HepG2 (cell line): ENCODE measurements around the gene SLC7A6OS. TPM values are rescaled to one million over a fixed set of nuclear protein-coding genes. Genes with fewer than 3 reads are reported as not detected.

ENCODE experiments used
- ARNTL ChIP-seq: sonication (generic); formaldehyde crosslinking; IDR thresholded peaks from 2 replicates; pipeline ENCODE4 v1.4.0; 2020; ENCODE audit warnings: mild to moderate bottlenecking, missing genetic modification reagents
- ATF7-NPFF ChIP-seq: sonication (generic); formaldehyde crosslinking; IDR thresholded peaks from 2 replicates; pipeline ENCODE4 v1.8.1; 2023; ENCODE audit warnings: mild to moderate bottlenecking, low read depth, missing genetic modification reagents, moderate library complexity
- BRD4 ChIP-seq: sonication (generic); formaldehyde crosslinking; IDR thresholded peaks from 2 replicates; pipeline ENCODE4 v1.4.0; 2020; ENCODE audit warnings: missing genetic modification reagents
- CBX5 ChIP-seq: sonication (generic); formaldehyde crosslinking; IDR thresholded peaks from 2 replicates; pipeline ENCODE4 v1.4.0; 2020; ENCODE audit warnings: missing genetic modification reagents, borderline replicate concordance
- DZIP1 ChIP-seq: sonication (generic); formaldehyde crosslinking; IDR thresholded peaks from 2 replicates; pipeline ENCODE4 v1.5.0; 2020; ENCODE audit warnings: mild to moderate bottlenecking, missing genetic modification reagents
- GTF3A ChIP-seq: sonication (generic); formaldehyde crosslinking; conservative IDR thresholded peaks from 2 replicates; pipeline ENCODE4 v1.4.0; 2020; ENCODE audit warnings: mild to moderate bottlenecking, missing genetic modification reagents
- MATR3 ChIP-seq: sonication (generic); formaldehyde crosslinking; IDR thresholded peaks from 2 replicates; pipeline ENCODE4 v1.4.0; 2020; ENCODE audit warnings: missing genetic modification reagents
- MXD4 ChIP-seq: IDR thresholded peaks from 2 replicates; pipeline ENCODE4 v1.6.1; 2016; ENCODE audit warnings: mild to moderate bottlenecking, missing biosample characterization, missing genetic modification reagents
- NCOA5 ChIP-seq: sonication (generic); formaldehyde crosslinking; IDR thresholded peaks from 2 replicates; pipeline ENCODE4 v1.4.0; 2020; ENCODE audit warnings: missing genetic modification reagents
- SAFB2 ChIP-seq: sonication (generic); formaldehyde crosslinking; IDR thresholded peaks from 2 replicates; pipeline ENCODE4 v1.5.1; 2020; ENCODE audit warnings: missing genetic modification reagents, low read depth, mild to moderate bottlenecking, borderline replicate concordance
- SNAI1 ChIP-seq: sonication (generic); formaldehyde crosslinking; IDR thresholded peaks from 2 replicates; pipeline ENCODE4 v1.5.0; 2020; ENCODE audit warnings: mild to moderate bottlenecking, missing genetic modification reagents, borderline replicate concordance
- ZNF318 ChIP-seq: sonication (generic); formaldehyde crosslinking; IDR thresholded peaks from 2 replicates; pipeline ENCODE4 v1.4.0; 2020; ENCODE audit warnings: mild to moderate bottlenecking, missing genetic modification reagents
- ZNF614 ChIP-seq: IDR thresholded peaks from 2 replicates; pipeline ENCODE4 v1.6.1; 2018; ENCODE audit warnings: missing biosample characterization, missing genetic modification reagents, inconsistent platforms, borderline replicate concordance
- ZNF672 ChIP-seq: sonication (generic); formaldehyde crosslinking; IDR thresholded peaks from 2 replicates; pipeline ENCODE4 v1.8.1; 2022; ENCODE audit warnings: missing genetic modification reagents
- ZNF773 ChIP-seq: sonication (generic); formaldehyde crosslinking; IDR thresholded peaks from 2 replicates; pipeline ENCODE4 v1.4.0; 2020; ENCODE audit warnings: missing genetic modification reagents, borderline replicate concordance
- polyA plus RNA-seq, 8 experiments: library from polyadenylated mRNA; depleted of rRNA in 3 of 8; stranded (reverse) in 7 of 8; unstranded in 1 of 8; fragments of >200 nt; fragmentation: Illumina TruSeq in 4 of 8; extraction: Trizol in 4 of 8; gene quantifications; 2 replicates each; pipeline versions ENCODE4 v1.2.1 to v1.2.3, GENCODE V29; 2011 to 2016; ENCODE audit warnings: low read depth in 4 of 8, missing spikeins in 1 of 8, mixed read lengths in 1 of 8; ENCODE audit not compliant: insufficient read depth in 1 of 8
- total RNA-seq, 5 experiments: library from RNA; depleted of rRNA; stranded (reverse); fragments of >200 nt; fragmentation: Illumina TruSeq; extraction: Trizol; gene quantifications; 2 replicates each; pipeline ENCODE4 v1.2.3, GENCODE V29; 2016; ENCODE audit warnings: low read depth in 1 of 5

The SLC7A6OS gene
- total and polyA plus RNA-seq, 2 of the 13 experiments (the other 11 are each of a cell fraction or from before 2014, with no cell fraction given), result 11.2 to 21.5 TPM

- TF ChIP-seq DZIP1 (no peak), GTF3A (no peak), ATF7-NPFF (no peak), SNAI1 (CRISPR knock-in tag) (no peak), MATR3 (CRISPR knock-in tag) (no peak), NCOA5 (CRISPR knock-in tag) (no peak), SAFB2 (CRISPR knock-in tag) (no peak), CBX5 (CRISPR knock-in tag) (no peak), ARNTL (CRISPR knock-in tag) (no peak), BRD4 (CRISPR knock-in tag) (no peak), ZNF318 (CRISPR knock-in tag) (no peak), MXD4 (CRISPR knock-in tag) (no peak), ZNF614 (no peak), ZNF672 (no peak), ZNF773 (no peak)
Observed at GRCh38 chr16:68290450-68290849, 20.3 kb downstream of the SLC7A6OS start (continued).
